IMR-90 (cell line): ENCODE data around the gene SARDH. TPM values are rescaled to one million over a fixed set of nuclear protein-coding genes. Genes with fewer than 3 reads are reported as not detected.

Experiments
- ATAC-seq: fragments of 200-7000 bp; cut with Tn5 transposase; 2 replicates; pipeline ENCODE4 v1.9.1; 2020; ENCODE audit warnings: low read depth, mild to moderate bottlenecking, moderate library complexity
- BruUV-seq: library from RNA; stranded (reverse); fragments of 400-500 nt; replicated peaks from 2 replicates; lab custom pipeline; 2021; lab: Mats Ljungman, UMichigan
- CTCF ChIA-PET: fragments of 300-600 bp; formaldehyde crosslinking; extraction: SDS; loops from one replicate; lab custom pipeline; 2021; ENCODE audit warnings: antibody characterized with exemption; lab: Yijun Ruan, JAX
- POLR2A ChIA-PET: fragments of 300-600 bp; sonication (Branson Sonifier 250); formaldehyde crosslinking; loops from one replicate; lab custom pipeline; 2022; ENCODE audit warnings: antibody characterized with exemption; ENCODE audit not compliant: unreplicated experiment; lab: Charles Lee
- DNase-seq: peaks from one replicate; pipeline ENCODE4 v3.0.0; 2013
- H2AFZ ChIP-seq: replicated peaks from 2 replicates; pipeline ENCODE3; 2013; ENCODE audit warnings: low read length, mild to moderate bottlenecking; ENCODE audit not compliant: poor library complexity
- H2AK5ac ChIP-seq: 2 replicates; pipeline ENCODE4 v1.6.1; 2013; ENCODE audit warnings: low read depth, low read length, inconsistent platforms
- H2AK9ac ChIP-seq: replicated peaks from 2 replicates; pipeline ENCODE3; 2013; ENCODE audit warnings: mild to moderate bottlenecking, low read depth, low read length, moderate library complexity; ENCODE audit not compliant: poor library complexity
- H2BK120ac ChIP-seq: 2 replicates; pipeline ENCODE4 v1.6.1; 2013; ENCODE audit warnings: low read depth, low read length, inconsistent platforms
- H2BK15ac ChIP-seq: 3 replicates; pipeline ENCODE4 v1.6.1; 2013; ENCODE audit warnings: low read depth, low read length, inconsistent platforms
- H2BK20ac ChIP-seq: 2 replicates; pipeline ENCODE4 v1.6.1; 2013; ENCODE audit warnings: low read depth, mild to moderate bottlenecking, inconsistent platforms, low read length, moderate library complexity
- H2BK5ac ChIP-seq: 2 replicates; pipeline ENCODE4 v1.6.1; 2013; ENCODE audit warnings: mild to moderate bottlenecking, low read depth, low read length, inconsistent platforms; ENCODE audit not compliant: poor library complexity, severe bottlenecking
- H3K14ac ChIP-seq: replicated peaks from 2 replicates; pipeline ENCODE4 v1.6.1; 2013; ENCODE audit warnings: low read depth, low read length, inconsistent platforms
- H3K18ac ChIP-seq: 2 replicates; pipeline ENCODE4 v1.6.1; 2013; ENCODE audit warnings: low read depth, low read length, control low read depth
- H3K23ac ChIP-seq: 2 replicates; pipeline ENCODE4 v1.6.1; 2013; ENCODE audit warnings: low read depth, low read length, inconsistent platforms
- H3K27ac ChIP-seq: 2 replicates; pipeline ENCODE4 v1.5.1; 2013; ENCODE audit warnings: mild to moderate bottlenecking, control low read depth, low read length; ENCODE audit not compliant: insufficient read depth
- H3K27me3 ChIP-seq: 2 replicates; pipeline ENCODE4 v1.6.1; 2013; ENCODE audit warnings: low read length; ENCODE audit not compliant: control insufficient read depth, insufficient read depth
- H3K36me3 ChIP-seq: 2 replicates; pipeline ENCODE4 v1.6.1; 2013; ENCODE audit warnings: low read length, mixed read lengths; ENCODE audit not compliant: control insufficient read depth, insufficient read depth
- H3K4ac ChIP-seq: 2 replicates; pipeline ENCODE4 v1.6.1; 2013; ENCODE audit warnings: low read depth, low read length, inconsistent platforms
- H3K4me1 ChIP-seq: 2 replicates; pipeline ENCODE4 v1.6.1; 2013; ENCODE audit warnings: low read length, mixed read lengths; ENCODE audit not compliant: control insufficient read depth, insufficient read depth
- H3K4me2 ChIP-seq: 2 replicates; pipeline ENCODE4 v1.6.1; 2013; ENCODE audit warnings: low read depth, mild to moderate bottlenecking, control low read depth, low read length, moderate library complexity
- H3K4me3 ChIP-seq: 2 replicates; pipeline ENCODE4 v1.5.1; 2013; ENCODE audit warnings: low read depth, mild to moderate bottlenecking, control low read depth, low read length, moderate library complexity; ENCODE audit not compliant: insufficient read depth
- H3K56ac ChIP-seq: 2 replicates; pipeline ENCODE4 v1.6.1; 2013; ENCODE audit warnings: low read length, inconsistent platforms; ENCODE audit not compliant: insufficient read depth; ENCODE audit errors: extremely low read depth
- H3K79me1 ChIP-seq, 2 experiments: 2 replicates each; pipeline ENCODE4 v1.6.1; 2013; ENCODE audit warnings: low read length in 2 of 2, inconsistent platforms in 1 of 2, low read depth in 1 of 2
- H3K9ac ChIP-seq: 2 replicates; pipeline ENCODE4 v1.6.1; 2013; ENCODE audit warnings: low read depth, low read length, control low read depth
- H3K9me1 ChIP-seq: 2 replicates; pipeline ENCODE4 v1.6.1; 2013; ENCODE audit warnings: low read length, inconsistent platforms; ENCODE audit not compliant: insufficient read depth
- H3K9me3 ChIP-seq: 2 replicates; pipeline ENCODE4 v1.6.1; 2013; ENCODE audit warnings: low read length; ENCODE audit not compliant: control insufficient read depth, insufficient read depth
- H4K20me1 ChIP-seq: 2 replicates; pipeline ENCODE4 v1.6.1; 2013; ENCODE audit warnings: low read length, inconsistent platforms; ENCODE audit not compliant: insufficient read depth
- H4K5ac ChIP-seq: 2 replicates; pipeline ENCODE4 v1.6.1; 2013; ENCODE audit warnings: mild to moderate bottlenecking, low read depth, low read length, control low read depth
- H4K8ac ChIP-seq, 2 experiments: 2 replicates each; pipeline ENCODE4 v1.6.1; 2013; ENCODE audit warnings: low read depth in 2 of 2, low read length in 2 of 2, control low read depth in 1 of 2, inconsistent platforms in 1 of 2
- H4K91ac ChIP-seq: 2 replicates; pipeline ENCODE4 v1.6.1; 2013; ENCODE audit warnings: low read depth, low read length, inconsistent platforms; ENCODE audit not compliant: insufficient read depth
- CEBPB ChIP-seq: IDR thresholded peaks from 2 replicates; pipeline ENCODE4 v1.6.1; 2012; ENCODE audit warnings: low read depth, low read length, improper control_type of control experiment
- CTCF ChIP-seq: conservative IDR thresholded peaks from 2 replicates; pipeline ENCODE4 v1.5.1; 2012; ENCODE audit warnings: mild to moderate bottlenecking, low read depth, low read length, improper control_type of control experiment
- FOS ChIP-seq: fragments of 150-350 bp; IDR thresholded peaks from 2 replicates; pipeline ENCODE4 v1.6.1; 2016; ENCODE audit warnings: low read depth, low read length
- MAZ ChIP-seq: IDR thresholded peaks from 2 replicates; pipeline ENCODE4 v1.6.1; 2012; ENCODE audit warnings: low read depth, mild to moderate bottlenecking, low read length, improper control_type of control experiment, moderate library complexity, borderline replicate concordance
- USF2 ChIP-seq: fragments of 150-350 bp; IDR thresholded peaks from 2 replicates; pipeline ENCODE4 v1.6.1; 2017; ENCODE audit warnings: mild to moderate bottlenecking, antibody characterized with exemption, low read length, low read depth
- WGBS, 2 experiments: methylation state at CpG; one replicate each; pipeline versions ENCODE4 v1.1.5 to v1.1.7; 2013; ENCODE audit warnings: missing lambda C conversion rate in 2 of 2; ENCODE audit not compliant: insufficient read length in 1 of 2; ENCODE audit errors: extremely low coverage in 2 of 2; 5-methylcytosine and 5-hydroxymethylcytosine counted together
- dilution Hi-C: fragments of 300-500 bp; cut with HindIII; formaldehyde crosslinking; loops from one replicate; pipeline ENCODE4 v1.14.3; 2018; ENCODE audit warnings: low sequenced_read_pairs; ENCODE audit not compliant: unreplicated experiment
- in situ Hi-C: fragments of 300-500 bp; cut with MboI; formaldehyde crosslinking; loops from 3 replicates; pipeline ENCODE4 v1.14.3; 2019; ENCODE audit warnings: low sequenced_read_pairs, inconsistent platforms, mixed read lengths
- intact Hi-C: fragments of 100-400 bp; cut with micrococcal nuclease; formaldehyde crosslinking; loops from 2 replicates; pipeline ENCODE4 v1.10.0; 2022
- polyA plus RNA-seq, 3 experiments: library from polyadenylated mRNA; depleted of rRNA; stranded (reverse); fragments of >200 nt; gene quantifications; 2 replicates each; pipeline ENCODE4 v1.2.3, GENCODE V29; 2012; ENCODE audit warnings: low replicate concordance in 1 of 3
- total RNA-seq: library from RNA; depleted of rRNA; stranded (reverse); fragments of >200 nt; gene quantifications from 2 replicates; pipeline ENCODE4 v1.2.3, GENCODE V29; 2012

Gene SARDH
- total and polyA plus RNA-seq, 2 of the 4 experiments (the other 2 are of a cell fraction) = 5.0 to 7.5 TPM

- no CpG with 5 or more reads among the region's 8 CpGs for WGBS, 2 experiments
- no peak overlapping the region for H4K91ac ChIP-seq
- no peaks in the 10 kb centered on the region for H3K9me3 ChIP-seq
- H2BK20ac ChIP-seq = no peak overlapping the region
- H2AK5ac ChIP-seq = no peak overlapping the region
- H2BK5ac ChIP-seq = no peak overlapping the region
- no peaks in the 10 kb centered on the region for H3K4me1 ChIP-seq
- H3K9me1 ChIP-seq = no peaks in the 10 kb centered on the region
- H3K27ac ChIP-seq = no peak overlapping the region
- no peak overlapping the region for H2BK120ac ChIP-seq
- no peak overlapping the region for H2BK15ac ChIP-seq
- ATAC-seq = no peak
- H3K18ac ChIP-seq = no peak overlapping the region
- H3K36me3 ChIP-seq = no peaks in the 10 kb centered on the region
- CTCF ChIA-PET = no interaction called here
- H3K4ac ChIP-seq = no peak overlapping the region
- intact Hi-C loops (no loop called here), in situ Hi-C loops (no loop called here), dilution Hi-C loops (no loop called here)
- H3K27me3 ChIP-seq = peaks cover 62% of the 10 kb centered on the region
- no peak overlapping the region for H4K8ac ChIP-seq
- POLR2A ChIA-PET = no interaction called here
- H4K20me1 ChIP-seq = no peaks in the 10 kb centered on the region
- no peak overlapping the region for H3K23ac ChIP-seq
- TF ChIP-seq USF2 (no peak), CEBPB (no peak), MAZ (no peak), FOS (no peak), CTCF (no peak)
- no peaks in the 10 kb centered on the region for H3K79me1 ChIP-seq
- H3K9ac ChIP-seq = no peak overlapping the region
- BruUV-seq = no TSS peak
- no peak overlapping the region for H3K4me3 ChIP-seq
- H3K14ac ChIP-seq = no peak overlapping the region
- H3K4me2 ChIP-seq = no peak overlapping the region
- H2AFZ ChIP-seq = no peak overlapping the region
- no peak overlapping the region for H3K56ac ChIP-seq
- no peak overlapping the region for H2AK9ac ChIP-seq
- H4K5ac ChIP-seq = no peak overlapping the region
- DNase-seq = no peak
Measured at GRCh38 chr9:133633681-133634080, 104.5 kb downstream of the SARDH start.
